SK-N-MC (cell line): ENCODE measurements around the gene CCDC43.
A peak's percentile ranks its signal among the peaks of the same experiment; 100 is the strongest.
"Not testable (repeated sequence)": the region's sequence is repeated elsewhere in the genome, so short reads cannot be mapped to it uniquely, and the experiment has no call there.

ENCODE experiments used
- DNase-seq: peaks from one replicate; pipeline ENCODE4 v3.0.0-alpha.2; 2011; ENCODE audit warnings: low read depth, low spot score
- H3K27ac ChIP-seq: fragments of 200-600 bp; sonication (generic); 2 replicates; pipeline ENCODE4 v1.5.1; 2016; ENCODE audit warnings: mixed run types
- H3K36me3 ChIP-seq: fragments of 200-600 bp; sonication (generic); 2 replicates; pipeline ENCODE4 v1.6.1; 2017; ENCODE audit warnings: antibody characterized with exemption, low read length, mixed read lengths; ENCODE audit not compliant: insufficient read depth
- H3K4me3 ChIP-seq: fragments of 200-600 bp; sonication (generic); 2 replicates; pipeline ENCODE4 v1.5.1; 2016
- H3K9ac ChIP-seq: fragments of 200-600 bp; sonication (generic); 2 replicates; pipeline ENCODE4 v1.8.0; 2017; ENCODE audit warnings: mixed run types, mixed read lengths; ENCODE audit not compliant: insufficient read length
- H3K9me3 ChIP-seq: fragments of 200-600 bp; sonication (generic); 2 replicates; pipeline ENCODE4 v1.6.1; 2017; ENCODE audit warnings: low read depth, mild to moderate bottlenecking, antibody characterized with exemption, low read length, moderate library complexity, mixed read lengths
- EZH2 ChIP-seq: fragments of 200-600 bp; sonication (generic); IDR thresholded peaks from one replicate; pipeline ENCODE4 v1.6.1; 2017; ENCODE audit warnings: antibody characterized with exemption
- FOXP2 ChIP-seq: optimal IDR thresholded peaks from 2 replicates; pipeline ENCODE3; 2011; ENCODE audit warnings: mild to moderate bottlenecking, moderate library complexity; ENCODE audit not compliant: insufficient read depth; ENCODE audit errors: extremely low read length, control extremely low read depth
- POLR2AphosphoS5 ChIP-seq: IDR thresholded peaks from 2 replicates; pipeline ENCODE4 v1.6.1; 2012; ENCODE audit warnings: mild to moderate bottlenecking, low read depth, low read length, borderline replicate concordance

Gene CCDC43

GRCh38 chr17:44653384-44653783 lies 36.2 kb downstream of the CCDC43 start:
- TF ChIP-seq FOXP2 (no peak), EZH2 (no peak), POLR2AphosphoS5 (no peak)
- H3K9me3 ChIP-seq: no peaks in the 10 kb centered on the region
- no peak for DNase-seq

GRCh38 chr17:44652727-44653126 lies 36.8 kb downstream of the CCDC43 start:
- H3K27ac ChIP-seq: no peak overlapping the region
- H3K9me3 ChIP-seq: no peaks in the 10 kb centered on the region
- no peak for DNase-seq
- no peak overlapping the region for H3K4me3 ChIP-seq
- TF ChIP-seq EZH2: no peak
- no peak for TF ChIP-seq POLR2AphosphoS5
- no peak for TF ChIP-seq FOXP2
- no peaks in the 10 kb centered on the region for H3K36me3 ChIP-seq
- no peak overlapping the region for H3K9ac ChIP-seq

More at GRCh38 chr17:44653384-44653783, 36.2 kb downstream of the CCDC43 start:
- no peak overlapping the region for H3K9ac ChIP-seq
- H3K36me3 ChIP-seq: no peaks in the 10 kb centered on the region
- H3K27ac ChIP-seq: no peak overlapping the region
- H3K4me3 ChIP-seq: no peak overlapping the region

- Histone ChIP-seq H3K4me3 (no peak overlapping the region), H3K27ac (no peak overlapping the region), H3K9me3 (no peaks in the 10 kb centered on the region), H3K36me3 (no peaks in the 10 kb centered on the region), H3K9ac (no peak overlapping the region)
- DNase-seq: no peak
- TF ChIP-seq POLR2AphosphoS5 (no peak), EZH2 (no peak), FOXP2 (no peak)
These were observed 38.3 kb downstream of the CCDC43 start for GRCh38 chr17:44651228-44651627.

GRCh38 chr17:44648963-44649362 lies 40.6 kb downstream of the CCDC43 start:
- TF ChIP-seq FOXP2 (no peak), EZH2 (no peak), POLR2AphosphoS5 (no peak)
- Histone ChIP-seq H3K9me3 (no peaks in the 10 kb centered on the region), H3K4me3 (no peak overlapping the region), H3K9ac (no peak overlapping the region), H3K27ac (no peak overlapping the region), H3K36me3 (no peaks in the 10 kb centered on the region)
- DNase-seq: no peak

- Histone ChIP-seq H3K9me3 (no peaks in the 10 kb centered on the region), H3K9ac (no peak overlapping the region), H3K4me3 (no peak overlapping the region), H3K27ac (no peak overlapping the region), H3K36me3 (no peaks in the 10 kb centered on the region)
- TF ChIP-seq EZH2 (no peak), FOXP2 (no peak), POLR2AphosphoS5 (no peak)
- DNase-seq: no peak
These were observed 41.8 kb downstream of the CCDC43 start for GRCh38 chr17:44647736-44648135.

GRCh38 chr17:44646280-44646679 lies 43.3 kb downstream of the CCDC43 start:
- Histone ChIP-seq H3K9ac (no peak overlapping the region), H3K4me3 (no peak overlapping the region), H3K36me3 (no peaks in the 10 kb centered on the region), H3K9me3 (no peaks in the 10 kb centered on the region), H3K27ac (no peak overlapping the region)
- no peak for TF ChIP-seq POLR2AphosphoS5
- DNase-seq: no peak

GRCh38 chr17:44645341-44645740 lies 44.2 kb downstream of the CCDC43 start:
- no peaks in the 10 kb centered on the region for H3K36me3 ChIP-seq
- H3K9ac ChIP-seq: no peak overlapping the region
- TF ChIP-seq EZH2 (no peak), FOXP2 (no peak), POLR2AphosphoS5 (no peak)
- no peak overlapping the region for H3K4me3 ChIP-seq
- H3K9me3 ChIP-seq: no peaks in the 10 kb centered on the region
- H3K27ac ChIP-seq: no peak overlapping the region
- DNase-seq: no peak

- Histone ChIP-seq H3K27ac (0 out of 2 replicates have a peak overlapping the region, but pooled peaks have one; percentile 54), H3K9me3 (no peaks in the 10 kb centered on the region), H3K9ac (no peak overlapping the region), H3K4me3 (no peak overlapping the region), H3K36me3 (no peaks in the 10 kb centered on the region)
- no peak for DNase-seq
- TF ChIP-seq FOXP2 (no peak), POLR2AphosphoS5 (no peak), EZH2 (no peak)
These were observed 46.7 kb downstream of the CCDC43 start for GRCh38 chr17:44642834-44643233.

GRCh38 chr17:44637066-44637465 lies 52.5 kb downstream of the CCDC43 start:
- H3K36me3 ChIP-seq: no peaks in the 10 kb centered on the region
- H3K27ac ChIP-seq: no peak overlapping the region
- TF ChIP-seq POLR2AphosphoS5: no peak
- no peak for TF ChIP-seq FOXP2
- TF ChIP-seq EZH2: no peak
- no peak for DNase-seq
- no peaks in the 10 kb centered on the region for H3K9me3 ChIP-seq
- H3K4me3 ChIP-seq: no peak overlapping the region
- H3K9ac ChIP-seq: no peak overlapping the region

- Histone ChIP-seq H3K9ac (no peak overlapping the region), H3K9me3 (no peaks in the 10 kb centered on the region), H3K36me3 (no peaks in the 10 kb centered on the region), H3K4me3 (no peak overlapping the region), H3K27ac (no peak overlapping the region)
- peak; percentile 26 for DNase-seq
- TF ChIP-seq POLR2AphosphoS5 (no peak), FOXP2 (no peak), EZH2 (no peak)
These were observed 53.0 kb downstream of the CCDC43 start for GRCh38 chr17:44636562-44636961.

- DNase-seq, H3K36me3 ChIP-seq, H3K9me3 ChIP-seq, H3K4me3 ChIP-seq, H3K9ac ChIP-seq, H3K27ac ChIP-seq: not testable (repeated sequence)
These were observed 55.2 kb downstream of the CCDC43 start for GRCh38 chr17:44634401-44634800.
